Measurements from ENCODE around the gene DNASE1L3.

DNA sequence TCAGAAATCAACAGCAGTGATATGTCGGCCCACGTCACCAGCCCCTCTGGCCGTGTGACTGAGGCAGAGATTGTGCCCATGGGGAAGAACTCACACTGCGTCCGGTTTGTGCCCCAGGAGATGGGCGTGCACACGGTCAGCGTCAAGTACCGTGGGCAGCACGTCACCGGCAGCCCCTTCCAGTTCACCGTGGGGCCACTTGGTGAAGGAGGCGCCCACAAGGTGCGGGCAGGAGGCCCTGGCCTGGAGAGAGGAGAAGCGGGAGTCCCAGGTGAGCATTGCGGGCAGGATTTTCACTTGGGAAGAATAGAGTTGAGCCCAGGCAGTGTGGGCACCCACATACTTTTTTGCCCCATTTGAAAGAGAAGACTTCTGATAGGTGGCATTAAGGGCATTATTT is 57.4 kb downstream of the DNASE1L3 start:
- no peak for TF ChIP-seq EZH2 (IDR thresholded peaks at IDR 0.05; ENCODE audit: low read length, missing control alignments)
- no peak for TF ChIP-seq CTCF (conservative IDR thresholded peaks at IDR 0.05 in 1 of 2, IDR thresholded peaks at IDR 0.05 in 1 of 2; ENCODE audit: low read depth in 1 of 2, low read length in 2 of 2)

All from fibroblast of lung (primary cell).